OCI-LY3 (cell line): ENCODE data around the gene EPHA2.

Experiments
- H2AFZ ChIP-seq: fragments of 200-600, 300-600 bp; shearing (Covaris generic); 2 replicates; pipeline ENCODE4 v1.6.0; 2014; ENCODE audit warnings: antibody characterized with exemption, low read depth, low read length
- H3K27ac ChIP-seq: fragments of 200-600, 300-600 bp; sonication (generic); 2 replicates; pipeline ENCODE4 v1.5.1; 2014; ENCODE audit warnings: mild to moderate bottlenecking, low read length, moderate library complexity, mixed read lengths
- H3K27me3 ChIP-seq: fragments of 200-600, 300-600 bp; sonication (generic); 2 replicates; pipeline ENCODE4 v1.6.1; 2014; ENCODE audit warnings: low read depth, low read length, mixed read lengths
- H3K36me3 ChIP-seq: fragments of 200-600, 300-600 bp; sonication (generic); replicated peaks from 2 replicates; pipeline ENCODE3; 2014; ENCODE audit warnings: low read depth, low read length, mixed read lengths
- H3K4me1 ChIP-seq: fragments of 300-600, 200-600 bp; sonication (generic); 2 replicates; pipeline ENCODE4 v1.6.1; 2014; ENCODE audit warnings: low read length, mixed read lengths
- H3K4me2 ChIP-seq: fragments of 200-600, 300-600 bp; sonication (generic); 2 replicates; pipeline ENCODE4 v1.6.1; 2014; ENCODE audit warnings: low read length, mixed read lengths
- H3K4me3 ChIP-seq: fragments of 300-600, 200-600 bp; sonication (generic); 2 replicates; pipeline ENCODE4 v1.5.1; 2014; ENCODE audit warnings: antibody characterized with exemption, mild to moderate bottlenecking, low read length, moderate library complexity
- H3K79me2 ChIP-seq: fragments of 300-600, 200-600 bp; shearing (Covaris generic); 2 replicates; pipeline ENCODE4 v1.6.1; 2014; ENCODE audit warnings: mild to moderate bottlenecking, low read length, mixed read lengths
- H3K9ac ChIP-seq: fragments of 300-600, 200-600 bp; shearing (Covaris generic); 2 replicates; pipeline ENCODE4 v1.6.0; 2014; ENCODE audit warnings: mild to moderate bottlenecking, low read length, moderate library complexity
- H3K9me3 ChIP-seq: fragments of 200-600, 300-600 bp; shearing (Covaris generic); 2 replicates; pipeline ENCODE4 v1.6.1; 2014; ENCODE audit warnings: low read length, mixed read lengths; ENCODE audit not compliant: insufficient read depth
- H4K20me1 ChIP-seq: fragments of 200-600, 300-600 bp; sonication (generic); 2 replicates; pipeline ENCODE4 v1.6.1; 2016; ENCODE audit warnings: low read length, mixed read lengths; ENCODE audit not compliant: insufficient read depth
- CTCF ChIP-seq: fragments of 200-600, 300-600 bp; sonication (generic); IDR thresholded peaks from 2 replicates; pipeline ENCODE4 v1.5.1; 2014; ENCODE audit warnings: antibody characterized with exemption, low read length, low read depth
- EZH2phosphoT487 ChIP-seq: fragments of 200-600 bp; shearing (Covaris generic); IDR thresholded peaks from 2 replicates; pipeline ENCODE4 v1.6.1; 2018; ENCODE audit warnings: antibody characterized with exemption, mixed run types, low read depth

The EPHA2 gene

GRCh38 chr1:16122350-16122881 lies 33.5 kb downstream of the EPHA2 start:
- no peaks in the 10 kb centered on the region for H3K36me3 ChIP-seq
- no peak overlapping the region for H3K4me3 ChIP-seq
- H3K9me3 ChIP-seq, result no peaks in the 10 kb centered on the region
- no peak overlapping the region for H3K27ac ChIP-seq
- no peak overlapping the region for H3K4me2 ChIP-seq
- H3K4me1 ChIP-seq, result no peaks in the 10 kb centered on the region
- no peaks in the 10 kb centered on the region for H3K79me2 ChIP-seq
- no peak overlapping the region for H3K9ac ChIP-seq
- H2AFZ ChIP-seq, result no peak overlapping the region
- no peaks in the 10 kb centered on the region for H3K27me3 ChIP-seq
- no peaks in the 10 kb centered on the region for H4K20me1 ChIP-seq
- TF ChIP-seq CTCF (no peak), EZH2phosphoT487 (no peak)

GRCh38 chr1:16120940-16121410 lies 34.9 kb downstream of the EPHA2 start:
- Histone ChIP-seq H4K20me1 (no peaks in the 10 kb centered on the region), H2AFZ (no peak overlapping the region), H3K27me3 (no peaks in the 10 kb centered on the region), H3K9me3 (no peaks in the 10 kb centered on the region), H3K9ac (no peak overlapping the region), H3K27ac (no peak overlapping the region), H3K4me2 (no peak overlapping the region), H3K79me2 (no peaks in the 10 kb centered on the region), H3K4me3 (no peak overlapping the region), H3K4me1 (no peaks in the 10 kb centered on the region), H3K36me3 (no peaks in the 10 kb centered on the region)
- TF ChIP-seq EZH2phosphoT487 (no peak), CTCF (no peak)

- Histone ChIP-seq H2AFZ (no peak overlapping the region), H3K27ac (no peak overlapping the region), H4K20me1 (no peaks in the 10 kb centered on the region), H3K36me3 (no peaks in the 10 kb centered on the region), H3K27me3 (no peaks in the 10 kb centered on the region), H3K4me3 (no peak overlapping the region), H3K9me3 (no peaks in the 10 kb centered on the region), H3K4me2 (no peak overlapping the region), H3K4me1 (no peaks in the 10 kb centered on the region), H3K9ac (no peak overlapping the region), H3K79me2 (no peaks in the 10 kb centered on the region)
- no peak for TF ChIP-seq CTCF
- no peak for TF ChIP-seq EZH2phosphoT487
Observed at GRCh38 chr1:16120407-16120806, 35.5 kb downstream of the EPHA2 start.

- Histone ChIP-seq H3K4me1 (no peaks in the 10 kb centered on the region), H3K4me2 (no peak overlapping the region), H3K9ac (no peak overlapping the region), H3K27me3 (no peaks in the 10 kb centered on the region), H3K9me3 (no peaks in the 10 kb centered on the region), H3K27ac (no peak overlapping the region), H3K79me2 (no peaks in the 10 kb centered on the region), H2AFZ (no peak overlapping the region), H3K4me3 (no peak overlapping the region), H3K36me3 (no peaks in the 10 kb centered on the region), H4K20me1 (no peaks in the 10 kb centered on the region)
- no peak for TF ChIP-seq EZH2phosphoT487
- no peak for TF ChIP-seq CTCF
Observed at GRCh38 chr1:16119926-16120325, 35.9 kb downstream of the EPHA2 start.
